Measurements from ENCODE around the gene TYW1B.
"Not testable (repeated sequence)": the region's sequence is repeated elsewhere in the genome, so short reads cannot be mapped to it uniquely, and the experiment has no call there.

- not testable (repeated sequence) for TF ChIP-seq CTCF (conservative IDR thresholded peaks at IDR 0.05; ENCODE audit: low read depth, low read length); EZH2phosphoT487 (IDR thresholded peaks at IDR 0.05; ENCODE audit: borderline replicate concordance, low read length)
Observed at GRCh38 chr7:72829291-72829686, 1.3 kb upstream of the TYW1B start.

Data from PC-3 (cell line).